Mucosa of descending colon (tissue), 3 donors: ENCODE results near the gene LLGL2. TPM values are rescaled to one million over a fixed set of nuclear protein-coding genes. Genes with fewer than 3 reads are reported as not detected.

ENCODE experiments used
- ATAC-seq: fragments of 200-7000 bp; cut with Tn5 transposase; one replicate; pipeline ENCODE4 v1.9.1; 2020; ENCODE audit warnings: mild to moderate bottlenecking, moderate library complexity
- DNase-seq, 3 donors: peaks; one replicate each; pipeline ENCODE4 v3.0.0-alpha.2; 2020
- H3K36me3 ChIP-seq: fragments of 200-600 bp; one replicate; pipeline ENCODE4 v1.8.0; 2021; ENCODE audit warnings: low read depth, mild to moderate bottlenecking
- H3K4me1 ChIP-seq: fragments of 200-600 bp; one replicate; pipeline ENCODE4 v1.8.0; 2021; ENCODE audit warnings: low read depth, mild to moderate bottlenecking
- H3K4me3 ChIP-seq: fragments of 200-600 bp; one replicate; pipeline ENCODE4 v1.8.0; 2021; ENCODE audit warnings: mild to moderate bottlenecking
- H3K9me3 ChIP-seq: fragments of 200-600 bp; one replicate; pipeline ENCODE4 v1.8.0; 2021; ENCODE audit warnings: mild to moderate bottlenecking
- CTCF ChIP-seq: fragments of 200-600 bp; IDR thresholded peaks from one replicate; pipeline ENCODE4 v1.8.0; 2022; ENCODE audit warnings: antibody characterized with exemption, mild to moderate bottlenecking
- intact Hi-C, 2 donors: fragments of 100-400 bp; cut with DNase I in 1 of 2; cut with micrococcal nuclease in 1 of 2; formaldehyde crosslinking; loops; one replicate each; pipeline versions ENCODE4 v1.11.0 to v1.11.1; 2022; cut with DNase I, micrococcal nuclease
- total RNA-seq, 3 donors: library from RNA; stranded (reverse); fragmentation: NEBNext Ultra II Directional in 2 of 3; extraction: Animal tissue kit (Norgen Biotek cat#: 25700) in 2 of 3; gene quantifications; one replicate each; pipeline versions ENCODE4 v1.2.1 to v1.2.4, GENCODE V29; 2021 to 2023
- donor health status: DM: no; HTN: no; CAD: no; lungs with moderate emphysema.
- donor health status: DM: no; HTN: no; CAD: no.
- donor health status: DM: no; HTN: yes; CAD: no.

Gene LLGL2
- total RNA-seq, 3 donors from 2014 or later = 269 to 590 (median 405) TPM

- TF ChIP-seq CTCF = no peak
- ATAC-seq (peak; percentile 84), DNase-seq (peak; percentile 80 to 86 (median 83))
- Histone ChIP-seq H3K4me1 (peaks cover 35% of the 10 kb centered on the region), H3K4me3 (no peak overlapping the region), H3K36me3 (no peaks in the 10 kb centered on the region), H3K9me3 (no peaks in the 10 kb centered on the region)
- intact Hi-C loops = no loop called here
Measured at GRCh38 chr17:75557075-75557851, 31.8 kb downstream of the LLGL2 start.

GRCh38 chr17:75557852-75558665 is 32.6 kb downstream of the LLGL2 start:
- Histone ChIP-seq H3K4me1 (peaks cover 32% of the 10 kb centered on the region), H3K36me3 (peaks cover 2% of the 10 kb centered on the region), H3K4me3 (no peak overlapping the region), H3K9me3 (no peaks in the 10 kb centered on the region)
- DNase-seq (no peak), ATAC-seq (peak; percentile 2)
- no peak for TF ChIP-seq CTCF
- intact Hi-C loops = no loop called here

- intact Hi-C loops = no loop called here
- Histone ChIP-seq H3K4me1 (peaks cover 29% of the 10 kb centered on the region), H3K4me3 (no peak overlapping the region), H3K9me3 (no peaks in the 10 kb centered on the region), H3K36me3 (peaks cover 8% of the 10 kb centered on the region)
- no peak for DNase-seq
- TF ChIP-seq CTCF = no peak
- ATAC-seq = no peak
Measured at GRCh38 chr17:75558666-75559530, 33.4 kb downstream of the LLGL2 start.

- Histone ChIP-seq H3K4me1 (peaks cover 29% of the 10 kb centered on the region), H3K36me3 (peaks cover 18% of the 10 kb centered on the region), H3K4me3 (no peak overlapping the region), H3K9me3 (no peaks in the 10 kb centered on the region)
- intact Hi-C loops = no loop called here
- ATAC-seq = no peak
- no peak for TF ChIP-seq CTCF
- no peak for DNase-seq
Measured at GRCh38 chr17:75559958-75560533, 34.5 kb downstream of the LLGL2 start.

GRCh38 chr17:75561927-75562603 is 36.6 kb downstream of the LLGL2 start:
- DNase-seq (no peak), ATAC-seq (no peak)
- intact Hi-C loops = no loop called here

More at GRCh38 chr17:75561927-75562603, 36.6 kb downstream of the LLGL2 start:
- Histone ChIP-seq H3K4me3 (no peak overlapping the region), H3K4me1 (peaks cover 13% of the 10 kb centered on the region), H3K36me3 (peaks cover 19% of the 10 kb centered on the region), H3K9me3 (no peaks in the 10 kb centered on the region)
- no peak for TF ChIP-seq CTCF
